Eye (tissue), 1 donor: ENCODE data around the gene MAN2B2.

ENCODE experiments used
- DNase-seq: peaks from one replicate; pipeline ENCODE4 v3.0.0-alpha.2; 2015

The MAN2B2 gene

GRCh38 chr4:6574747-6575502, at the start of gene MAN2B2:
MAN2B2 (plus strand) TSS chr4:6575189; CDS start chr4:6575211, 22 bp downstream.
- peak; percentile 93 for DNase-seq

- DNase-seq: no peak
These were observed 49.5 kb upstream of the MAN2B2 start for GRCh38 chr4:6525474-6525873.

GRCh38 chr4:6526156-6526555, 48.8 kb upstream of the MAN2B2 start:
- DNase-seq: no peak

GRCh38 chr4:6526671-6527091, 48.3 kb upstream of the MAN2B2 start:
- no peak for DNase-seq

- DNase-seq: no peak
These were observed 47.7 kb upstream of the MAN2B2 start for GRCh38 chr4:6527259-6527658.

GRCh38 chr4:6527683-6528595, 47.0 kb upstream of the MAN2B2 start:
- no peak for DNase-seq

GRCh38 chr4:6529021-6529420, 46.0 kb upstream of the MAN2B2 start:
- DNase-seq: peak; percentile 49

GRCh38 chr4:6530301-6530700, 44.7 kb upstream of the MAN2B2 start:
- no peak for DNase-seq

GRCh38 chr4:6530964-6531363, 44.0 kb upstream of the MAN2B2 start:
- no peak for DNase-seq

- no peak for DNase-seq
These were observed 42.9 kb upstream of the MAN2B2 start for GRCh38 chr4:6532102-6532501.

- no peak for DNase-seq
These were observed 42.3 kb upstream of the MAN2B2 start for GRCh38 chr4:6532658-6533057.

GRCh38 chr4:6534050-6534449, 40.9 kb upstream of the MAN2B2 start:
- DNase-seq: no peak

- no peak for DNase-seq
These were observed 40.2 kb upstream of the MAN2B2 start for GRCh38 chr4:6534618-6535328.

GRCh38 chr4:6535329-6535692, 39.7 kb upstream of the MAN2B2 start:
- DNase-seq: no peak

- no peak for DNase-seq
These were observed 39.3 kb upstream of the MAN2B2 start for GRCh38 chr4:6535706-6536105.

GRCh38 chr4:6538111-6538510, 36.9 kb upstream of the MAN2B2 start:
- no peak for DNase-seq

- DNase-seq: no peak
These were observed 36.4 kb upstream of the MAN2B2 start for GRCh38 chr4:6538575-6538974.

GRCh38 chr4:6539009-6539764, 35.8 kb upstream of the MAN2B2 start:
- no peak for DNase-seq

- no peak for DNase-seq
These were observed 34.1 kb upstream of the MAN2B2 start for GRCh38 chr4:6540879-6541278.

GRCh38 chr4:6541789-6542188, 33.2 kb upstream of the MAN2B2 start:
- DNase-seq: no peak

GRCh38 chr4:6542951-6543350, 32.0 kb upstream of the MAN2B2 start:
- no peak for DNase-seq

- no peak for DNase-seq
These were observed 28.9 kb upstream of the MAN2B2 start for GRCh38 chr4:6546091-6546490.
